NCI-H2171 treated with DMSO at 0.1 percent for 48 hours (cell line): Measurements from ENCODE around the gene KRTAP9-2.
"Not testable (repeated sequence)": the region's sequence is repeated elsewhere in the genome, so short reads cannot be mapped to it uniquely, and the experiment has no call there.

Experiments used
- DNase-seq: peaks from one replicate; lab custom pipeline; 2025; lab: John Stamatoyannopoulos, UW

The KRTAP9-2 gene

GRCh38 chr17:41237116-41237515, 10.7 kb downstream of the KRTAP9-2 start:
- DNase-seq, result not testable (repeated sequence)

GRCh38 chr17:41237949-41238437, 11.5 kb downstream of the KRTAP9-2 start, which contains the start of gene KRTAP9-8:
Gene KRTAP9-8, plus strand, starts transcription at chr17:41237999. Its CDS starts 53 bp downstream, at chr17:41238052.
- DNase-seq, result not testable (repeated sequence)

- not testable (repeated sequence) for DNase-seq
These were observed 20.7 kb downstream of the KRTAP9-2 start for GRCh38 chr17:41246995-41247787.

DNA sequence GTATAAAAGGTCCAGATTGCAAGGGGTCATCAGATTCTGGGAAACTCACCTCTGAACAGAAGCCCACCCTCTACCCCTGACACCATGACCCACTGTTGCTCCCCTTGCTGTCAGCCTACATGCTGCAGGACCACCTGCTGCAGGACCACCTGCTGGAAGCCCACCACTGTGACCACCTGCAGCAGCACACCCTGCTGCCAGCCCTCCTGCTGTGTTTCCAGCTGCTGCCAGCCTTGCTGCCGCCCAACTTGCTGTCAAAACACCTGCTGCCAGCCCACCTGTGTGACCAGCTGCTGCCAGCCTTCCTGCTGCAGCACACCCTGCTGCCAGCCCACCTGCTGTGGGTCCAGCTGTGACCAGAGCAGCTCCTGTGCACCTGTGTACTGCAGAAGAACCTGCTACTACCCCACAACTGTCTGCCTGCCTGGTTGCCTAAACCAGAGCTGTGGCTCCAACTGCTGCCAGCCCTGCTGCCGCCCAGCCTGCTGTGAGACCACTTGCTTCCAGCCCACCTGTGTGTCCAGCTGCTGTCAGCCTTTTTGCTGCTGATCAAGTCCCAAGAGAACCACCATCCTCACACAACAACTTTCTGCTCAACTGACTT, 23.3 kb downstream of the KRTAP9-2 start, which contains the start of gene KRTAP9-4:
TSS of gene KRTAP9-4 (plus strand) at position 51 of the 604 bp plus-strand sequence. CDS start at position 85, 34 bp downstream.
- DNase-seq, result peak; percentile 14

GRCh38 chr17:41251261-41251660, 24.8 kb downstream of the KRTAP9-2 start:
- no peak for DNase-seq

GRCh38 chr17:41254861-41255260, 28.4 kb downstream of the KRTAP9-2 start:
- DNase-seq, result no peak

DNA sequence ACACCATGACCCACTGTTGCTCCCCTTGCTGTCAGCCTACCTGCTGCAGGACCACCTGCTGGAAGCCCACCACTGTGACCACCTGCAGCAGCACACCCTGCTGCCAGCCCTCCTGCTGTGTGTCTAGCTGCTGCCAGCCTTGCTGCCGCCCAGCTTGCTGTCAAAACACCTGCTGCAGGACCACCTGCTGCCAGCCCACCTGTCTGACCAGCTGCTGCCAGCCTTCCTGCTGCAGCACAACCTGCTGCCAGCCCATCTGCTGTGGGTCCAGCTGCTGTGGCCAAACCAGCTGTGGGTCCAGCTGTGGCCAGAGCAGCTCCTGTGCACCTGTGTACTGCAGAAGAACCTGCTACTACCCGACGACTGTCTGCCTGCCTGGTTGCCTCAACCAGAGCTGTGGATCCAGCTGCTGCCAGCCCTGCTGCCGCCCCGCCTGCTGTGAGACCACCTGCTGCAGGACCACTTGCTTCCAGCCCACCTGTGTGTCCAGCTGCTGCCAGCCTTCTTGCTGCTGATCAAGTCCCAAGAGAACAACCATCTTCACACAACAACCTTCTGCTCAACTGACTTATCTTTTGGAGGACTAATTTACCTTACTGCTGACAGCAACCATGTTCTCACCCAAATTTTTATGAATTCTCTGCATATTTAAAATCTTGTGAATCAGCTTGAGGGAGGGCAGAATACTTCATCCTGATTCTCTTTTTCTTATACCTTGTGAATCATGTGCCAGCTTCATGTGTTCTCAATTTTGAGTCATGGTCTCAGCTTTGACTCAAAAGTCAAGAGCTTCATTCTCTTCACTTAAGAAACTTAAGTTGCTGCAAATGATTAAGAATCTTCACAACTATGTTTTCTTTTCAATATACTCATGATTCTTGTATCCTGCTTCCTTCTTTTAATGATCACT, 29.2 kb downstream of the KRTAP9-2 start, which contains the start of gene KRTAP9-9:
TSS of gene KRTAP9-9 (plus strand) at position 4 of the 910 bp plus-strand sequence.
- DNase-seq, result not testable (repeated sequence)

- no peak for DNase-seq
These were observed 29.8 kb downstream of the KRTAP9-2 start for GRCh38 chr17:41256291-41256685.

DNA sequence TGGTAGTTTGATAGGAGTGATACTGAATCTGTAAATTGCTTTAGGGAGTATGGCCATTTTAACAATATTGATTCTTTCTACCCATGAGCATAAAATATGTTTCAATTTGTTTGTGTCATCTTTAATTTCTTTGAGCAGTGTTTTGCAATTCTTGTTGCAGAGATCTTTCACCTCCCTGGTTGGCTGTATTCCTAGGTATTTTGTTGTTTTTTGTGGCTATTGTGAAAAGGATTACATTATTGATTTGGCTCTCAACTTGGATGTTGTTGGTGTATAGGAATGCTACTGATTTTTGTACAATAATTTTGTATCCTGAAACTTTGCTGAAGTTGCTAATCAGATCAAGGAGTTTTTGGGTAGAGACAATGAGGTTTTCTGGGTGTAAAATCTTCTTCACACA, 32.0 kb downstream of the KRTAP9-2 start:
- no peak for DNase-seq

DNA sequence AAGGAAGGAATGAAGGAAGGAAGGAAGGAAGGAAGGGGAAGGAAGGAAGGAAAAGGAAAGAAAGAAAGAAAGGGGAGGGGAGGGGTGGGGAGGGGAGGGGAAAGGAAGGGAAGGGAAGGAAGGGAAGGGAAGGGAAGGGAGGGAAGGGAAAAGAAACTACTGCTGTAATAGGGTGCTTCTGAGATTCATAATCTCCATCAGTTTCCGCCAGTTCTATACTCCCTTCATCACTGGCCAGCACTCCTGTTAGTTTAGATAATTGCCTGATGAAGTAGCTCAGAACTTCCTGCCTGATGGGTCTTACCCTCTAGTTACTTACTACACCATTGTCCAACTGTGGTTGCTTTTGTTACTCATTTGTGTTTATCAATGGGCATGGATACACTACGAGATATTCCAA, 36.8 kb downstream of the KRTAP9-2 start:
- DNase-seq, result no peak

GRCh38 chr17:41264599-41264998, 38.2 kb downstream of the KRTAP9-2 start:
- DNase-seq, result no peak

GRCh38 chr17:41265078-41265477, 38.6 kb downstream of the KRTAP9-2 start, which contains the start of gene KRTAP9-6:
Gene KRTAP9-6, plus strand, starts transcription at chr17:41265378. Its CDS starts 0 bp downstream, at chr17:41265378.
- DNase-seq, result no peak

GRCh38 chr17:41267711-41268110, 41.3 kb downstream of the KRTAP9-2 start:
- DNase-seq, result no peak

DNA sequence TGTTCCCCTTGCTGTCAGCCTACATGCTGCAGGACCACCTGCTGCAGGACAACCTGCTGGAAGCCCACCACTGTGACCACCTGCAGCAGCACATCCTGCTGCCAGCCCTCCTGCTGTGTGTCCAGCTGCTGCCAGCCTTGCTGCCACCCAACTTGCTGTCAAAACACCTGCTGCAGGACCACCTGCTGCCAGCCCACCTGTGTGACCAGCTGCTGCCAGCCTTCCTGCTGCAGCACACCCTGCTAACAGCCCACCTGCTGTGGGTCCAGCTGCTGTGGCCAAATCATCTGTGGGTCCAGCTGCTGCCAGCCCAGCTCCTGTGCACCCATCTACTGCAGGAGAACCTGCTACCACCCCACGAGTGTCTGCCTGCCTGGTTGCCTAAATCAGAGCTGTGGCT, 44.9 kb downstream of the KRTAP9-2 start:
- not testable (repeated sequence) for DNase-seq

DNA sequence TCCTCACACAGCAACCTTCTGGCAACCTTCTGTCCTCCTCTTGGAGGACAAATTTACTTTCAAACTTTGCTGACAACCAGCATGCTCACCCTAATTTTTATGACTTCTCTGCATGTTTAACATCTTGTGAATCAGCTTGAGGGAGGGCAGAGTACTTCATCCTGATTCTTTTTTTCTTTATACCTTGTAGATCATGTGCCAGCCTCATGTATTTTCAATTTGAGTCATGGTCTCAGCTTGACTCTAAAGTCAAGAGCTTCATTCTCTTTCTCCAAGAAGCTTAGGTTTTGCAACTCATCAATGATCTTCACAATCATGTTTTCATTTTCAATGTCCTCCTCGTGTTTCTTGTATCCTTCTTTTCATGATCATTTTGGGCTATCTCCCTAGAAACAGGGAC, 45.4 kb downstream of the KRTAP9-2 start:
- no peak for DNase-seq

- DNase-seq, result not testable (repeated sequence)
These were observed 49.3 kb downstream of the KRTAP9-2 start, which contains the start of gene KRTAP9-7 for GRCh38 chr17:41275648-41276190. Gene KRTAP9-7, plus strand, starts transcription at chr17:41275698. Its CDS starts 0 bp downstream, at chr17:41275698.
